Astrocyte (in vitro differentiated cells and primary cell): ENCODE measurements around the gene RHPN2. TPM values are rescaled to one million over a fixed set of nuclear protein-coding genes. Genes with fewer than 3 reads are reported as not detected.

Experiments
- DNase-seq: peaks from one replicate; pipeline ENCODE4 v3.0.0-alpha.2; 2010; ENCODE audit warnings: low read depth
- FAIRE-seq: peaks from 2 replicates; lab custom pipeline; 2011; peaks lifted over from hg19 to GRCh38; lab: Jason Lieb, UNC
- H2AFZ ChIP-seq: 2 replicates; pipeline ENCODE4 v1.6.0; 2012; ENCODE audit warnings: low read depth, low read length, inconsistent platforms
- H3K27ac ChIP-seq: 2 replicates; pipeline ENCODE4 v1.5.1; 2011; ENCODE audit warnings: low read depth, low read length, inconsistent platforms
- H3K27me3 ChIP-seq: 2 replicates; pipeline ENCODE4 v1.6.0; 2011; ENCODE audit warnings: low read length, inconsistent platforms; ENCODE audit not compliant: insufficient read depth
- H3K36me3 ChIP-seq: 2 replicates; pipeline ENCODE4 v1.5.1; 2011; ENCODE audit warnings: low read length, inconsistent platforms; ENCODE audit not compliant: insufficient read depth
- H3K4me1 ChIP-seq: 2 replicates; pipeline ENCODE4 v1.5.1; 2011; ENCODE audit warnings: low read length, inconsistent platforms; ENCODE audit not compliant: insufficient read depth
- H3K4me2 ChIP-seq: 2 replicates; pipeline ENCODE4 v1.6.0; 2012; ENCODE audit warnings: low read length, inconsistent platforms
- H3K4me3 ChIP-seq: 2 replicates; pipeline ENCODE4 v1.5.1; 2011; ENCODE audit warnings: low read depth, mild to moderate bottlenecking, low read length, inconsistent platforms; ENCODE audit not compliant: insufficient read depth
- H3K79me2 ChIP-seq: 2 replicates; pipeline ENCODE4 v1.6.0; 2012; ENCODE audit warnings: mild to moderate bottlenecking, low read length, inconsistent platforms; ENCODE audit not compliant: insufficient read depth
- H3K9ac ChIP-seq: 2 replicates; pipeline ENCODE4 v1.6.0; 2012; ENCODE audit warnings: mild to moderate bottlenecking, low read length, inconsistent platforms
- H3K9me3 ChIP-seq: 2 replicates; pipeline ENCODE4 v1.5.1; 2012; ENCODE audit warnings: low read depth, mild to moderate bottlenecking, low read length, inconsistent platforms; ENCODE audit not compliant: insufficient read depth
- H4K20me1 ChIP-seq: 2 replicates; pipeline ENCODE4 v1.6.0; 2012; ENCODE audit warnings: low read length, inconsistent platforms; ENCODE audit not compliant: insufficient read depth
- H3K27ac Mint-ChIP-seq: one replicate; pipeline ENCODE4 v1.8.0; 2021; ENCODE audit warnings: mild to moderate bottlenecking, mixed read lengths; ENCODE audit not compliant: unreplicated experiment
- H3K27me3 Mint-ChIP-seq: one replicate; pipeline ENCODE4 v1.8.0; 2021; ENCODE audit warnings: low read depth, mixed read lengths; ENCODE audit not compliant: unreplicated experiment
- H3K36me3 Mint-ChIP-seq: one replicate; pipeline ENCODE4 v1.8.0; 2021; ENCODE audit warnings: low read depth, mixed read lengths; ENCODE audit not compliant: unreplicated experiment
- H3K4me1 Mint-ChIP-seq: one replicate; pipeline ENCODE4 v1.8.0; 2021; ENCODE audit warnings: low read depth, mixed read lengths; ENCODE audit not compliant: unreplicated experiment
- H3K4me3 Mint-ChIP-seq: one replicate; pipeline ENCODE4 v1.8.0; 2021; ENCODE audit warnings: mild to moderate bottlenecking, moderate library complexity, mixed read lengths; ENCODE audit not compliant: unreplicated experiment
- H3K9me3 Mint-ChIP-seq: one replicate; pipeline ENCODE4 v1.8.0; 2021; ENCODE audit warnings: mild to moderate bottlenecking, mixed read lengths; ENCODE audit not compliant: unreplicated experiment
- EZH2 ChIP-seq: IDR thresholded peaks from 2 replicates; pipeline ENCODE4 v1.6.1; 2012; ENCODE audit warnings: mild to moderate bottlenecking, low read length, inconsistent platforms; ENCODE audit not compliant: insufficient read depth
- total RNA-seq: library from RNA; stranded (reverse); gene quantifications from 2 replicates; pipeline ENCODE4 v1.2.1, GENCODE V29; 2021
- TF ChIP-seq, protein P1 (sequence below): IDR thresholded peaks from 2 replicates; pipeline ENCODE4 v1.5.1; 2011; ENCODE audit warnings: low read depth, mild to moderate bottlenecking, inconsistent platforms, low read length, moderate library complexity; ENCODE audit not compliant: insufficient read depth

The RHPN2 gene
- total RNA-seq, 1 donor from 2014 or later: 12.6 TPM

DNA sequence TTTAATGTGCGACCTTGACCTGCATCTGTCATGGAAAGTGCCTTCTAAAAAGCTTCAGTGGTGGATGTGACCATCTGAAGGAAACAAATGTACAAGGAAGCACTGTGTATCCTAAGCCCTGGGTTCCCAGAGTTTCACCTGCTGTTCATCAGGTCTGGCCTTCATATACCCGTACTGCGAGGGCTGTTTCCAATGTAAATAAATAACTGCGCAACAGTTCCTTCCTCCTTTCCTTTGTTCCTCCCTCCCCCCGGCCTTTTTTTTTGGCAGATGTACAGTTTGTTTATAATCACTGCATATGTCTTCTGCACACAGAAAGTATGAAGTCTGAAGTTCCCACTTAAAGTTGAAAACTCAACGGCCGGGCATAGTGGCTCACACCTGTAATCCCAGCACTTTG is 87.4 kb downstream of the RHPN2 start:
- no peak for DNase-seq
- H3K4me1 Mint-ChIP-seq: no peaks in the 10 kb centered on the region
- FAIRE-seq: no peak

DNA sequence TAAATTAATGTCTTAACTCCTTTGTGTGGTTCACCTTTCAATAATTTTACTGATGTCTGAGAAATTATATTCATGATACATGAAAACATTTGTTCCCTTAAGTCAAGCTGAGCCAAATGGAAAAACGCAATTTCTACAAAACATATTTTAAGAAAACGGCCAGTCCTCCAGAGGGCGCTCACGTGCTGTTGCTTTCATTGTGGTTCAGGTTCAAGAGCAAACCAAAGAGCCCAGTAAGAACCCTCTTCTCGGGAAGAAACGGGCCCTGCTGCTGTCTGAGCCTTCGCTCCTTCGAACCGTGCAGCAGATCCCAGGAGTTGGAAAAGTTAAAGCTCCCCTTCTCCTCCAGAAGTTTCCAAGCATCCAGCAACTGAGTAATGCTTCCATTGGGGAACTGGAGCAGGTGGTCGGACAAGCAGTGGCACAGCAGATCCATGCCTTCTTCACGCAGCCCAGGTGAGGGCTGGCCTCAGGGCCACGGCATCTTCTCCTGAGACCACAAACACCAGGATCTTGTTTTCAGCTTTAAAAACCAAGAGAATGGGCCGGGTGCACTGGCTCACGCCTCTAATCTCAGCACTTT is 88.4 kb downstream of the RHPN2 start:
- no peaks in the 10 kb centered on the region for H3K9me3 Mint-ChIP-seq
- H3K4me3 Mint-ChIP-seq: no peak overlapping the region
- no peak overlapping the region for H3K9ac ChIP-seq
- H2AFZ ChIP-seq: no peak overlapping the region
- no peak overlapping the region for H3K4me3 ChIP-seq
- no peak overlapping the region for H3K4me2 ChIP-seq
- no peaks in the 10 kb centered on the region for H3K36me3 ChIP-seq
- no peaks in the 10 kb centered on the region for H3K4me1 ChIP-seq
- H3K27me3 ChIP-seq: no peaks in the 10 kb centered on the region
- no peak overlapping the region for H3K27ac Mint-ChIP-seq
- H3K27me3 Mint-ChIP-seq: no peaks in the 10 kb centered on the region
- no peaks in the 10 kb centered on the region for H3K4me1 Mint-ChIP-seq
- FAIRE-seq (no peak), DNase-seq (peak; percentile 27)
- H4K20me1 ChIP-seq: no peaks in the 10 kb centered on the region
- H3K27ac ChIP-seq: no peak overlapping the region
- H3K9me3 ChIP-seq: no peaks in the 10 kb centered on the region
- H3K79me2 ChIP-seq: peaks cover 5% of the 10 kb centered on the region
- TF ChIP-seq EZH2: no peak
- TF ChIP-seq, protein P1, sequence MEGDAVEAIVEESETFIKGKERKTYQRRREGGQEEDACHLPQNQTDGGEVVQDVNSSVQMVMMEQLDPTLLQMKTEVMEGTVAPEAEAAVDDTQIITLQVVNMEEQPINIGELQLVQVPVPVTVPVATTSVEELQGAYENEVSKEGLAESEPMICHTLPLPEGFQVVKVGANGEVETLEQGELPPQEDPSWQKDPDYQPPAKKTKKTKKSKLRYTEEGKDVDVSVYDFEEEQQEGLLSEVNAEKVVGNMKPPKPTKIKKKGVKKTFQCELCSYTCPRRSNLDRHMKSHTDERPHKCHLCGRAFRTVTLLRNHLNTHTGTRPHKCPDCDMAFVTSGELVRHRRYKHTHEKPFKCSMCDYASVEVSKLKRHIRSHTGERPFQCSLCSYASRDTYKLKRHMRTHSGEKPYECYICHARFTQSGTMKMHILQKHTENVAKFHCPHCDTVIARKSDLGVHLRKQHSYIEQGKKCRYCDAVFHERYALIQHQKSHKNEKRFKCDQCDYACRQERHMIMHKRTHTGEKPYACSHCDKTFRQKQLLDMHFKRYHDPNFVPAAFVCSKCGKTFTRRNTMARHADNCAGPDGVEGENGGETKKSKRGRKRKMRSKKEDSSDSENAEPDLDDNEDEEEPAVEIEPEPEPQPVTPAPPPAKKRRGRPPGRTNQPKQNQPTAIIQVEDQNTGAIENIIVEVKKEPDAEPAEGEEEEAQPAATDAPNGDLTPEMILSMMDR: peak; percentile 88
- H3K36me3 Mint-ChIP-seq: peaks cover 3% of the 10 kb centered on the region

More for the DNA sequence above, 87.4 kb downstream of the RHPN2 start:
- Histone ChIP-seq H3K9me3 (no peaks in the 10 kb centered on the region), H3K9ac (no peak overlapping the region), H3K79me2 (no peaks in the 10 kb centered on the region), H3K4me2 (no peak overlapping the region), H3K4me1 (no peaks in the 10 kb centered on the region), H3K4me3 (no peak overlapping the region), H3K27me3 (no peaks in the 10 kb centered on the region), H3K36me3 (no peaks in the 10 kb centered on the region), H4K20me1 (no peaks in the 10 kb centered on the region), H3K27ac (no peak overlapping the region), H2AFZ (no peak overlapping the region)
- Mint-ChIP-seq H3K27me3 (no peaks in the 10 kb centered on the region), H3K4me3 (no peak overlapping the region), H3K9me3 (no peaks in the 10 kb centered on the region), H3K36me3 (peaks cover 3% of the 10 kb centered on the region), H3K27ac (no peak overlapping the region)
- TF ChIP-seq, protein P1: no peak
- no peak for TF ChIP-seq EZH2

DNA sequence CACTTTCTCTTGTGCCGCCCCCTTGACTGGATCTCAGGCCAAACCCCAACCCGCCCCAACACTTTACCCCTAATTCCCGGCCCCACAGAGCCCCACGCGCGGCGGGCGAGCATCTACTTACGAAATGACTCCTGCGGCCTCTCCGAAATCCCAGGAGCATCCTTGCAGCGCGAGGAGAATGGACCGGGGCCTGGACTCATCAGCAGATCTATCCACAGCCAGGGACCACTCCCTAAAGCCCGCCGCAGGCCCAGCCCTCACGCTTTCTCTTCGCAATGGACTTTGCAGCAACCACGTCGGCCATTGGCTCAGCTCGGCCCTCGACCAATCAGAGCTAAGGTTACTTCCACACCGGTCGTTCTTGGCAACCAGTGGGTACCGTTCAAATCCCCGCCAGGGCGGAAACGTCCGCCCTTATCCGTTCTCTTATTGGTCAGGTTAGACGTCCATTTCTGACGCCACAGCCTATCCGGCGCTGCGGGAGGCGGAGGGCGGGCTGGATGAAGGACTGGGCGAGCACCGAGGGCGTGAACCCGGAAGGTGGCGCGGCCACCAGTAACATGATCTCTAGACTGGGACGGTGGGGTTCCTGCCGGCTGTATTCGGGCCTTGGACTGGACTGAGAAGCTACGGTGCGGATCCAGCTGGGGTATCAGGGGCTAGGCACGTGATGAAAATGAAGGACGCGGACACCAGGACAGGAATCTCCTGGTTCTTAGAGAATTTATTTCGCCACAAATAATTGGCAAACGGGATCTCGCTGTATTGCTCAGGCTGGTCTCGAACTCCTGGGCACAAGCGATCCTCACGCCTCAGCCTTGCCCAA is 92.8 kb downstream of the RHPN2 start, which contains the start of the genes CEP89 and FAAP24:
Gene CEP89 (minus strand): TSS at position 244 of the 826 bp plus-strand sequence. CDS start 84 bp downstream, at position 160.
Gene FAAP24 (plus strand): TSS at position 528 of the 826 bp plus-strand sequence. CDS start 955 bp downstream, outside the sequence.
- Histone ChIP-seq H4K20me1 (peaks cover 13% of the 10 kb centered on the region), H2AFZ (peak within 1 kb of the TSS; percentile 94), H3K4me1 (peaks cover 6% of the 10 kb centered on the region), H3K36me3 (peaks cover 8% of the 10 kb centered on the region), H3K27me3 (no peaks in the 10 kb centered on the region), H3K79me2 (peaks cover 34% of the 10 kb centered on the region), H3K27ac (peak within 1 kb of the TSS; percentile 71), H3K9me3 (no peaks in the 10 kb centered on the region), H3K4me2 (peak within 1 kb of the TSS; percentile 98), H3K4me3 (peak within 1 kb of the TSS; percentile 83), H3K9ac (peak within 1 kb of the TSS; percentile 86)
- peaks cover 4% of the 10 kb centered on the region for H3K36me3 Mint-ChIP-seq
- peaks cover 3% of the 10 kb centered on the region for H3K4me1 Mint-ChIP-seq
- TF ChIP-seq, protein P1: no peak
- TF ChIP-seq EZH2: no peak
- H3K27ac Mint-ChIP-seq: peak within 1 kb of the TSS; percentile 89
- DNase-seq: peak; percentile 97
- peak within 1 kb of the TSS; percentile 98 for H3K4me3 Mint-ChIP-seq
- no peaks in the 10 kb centered on the region for H3K27me3 Mint-ChIP-seq
- no peaks in the 10 kb centered on the region for H3K9me3 Mint-ChIP-seq
- FAIRE-seq: peak; percentile 95
